HG02759 (cell line): ENCODE results near the gene FANCC.

Source experiments
- ATAC-seq: cut with Tn5 transposase; IDR thresholded peaks from one replicate; pipeline ENCODE4 v1.9.1; 2021; ENCODE audit warnings: mild to moderate bottlenecking, moderate library complexity; ENCODE audit not compliant: unreplicated experiment

FANCC gene

DNA sequence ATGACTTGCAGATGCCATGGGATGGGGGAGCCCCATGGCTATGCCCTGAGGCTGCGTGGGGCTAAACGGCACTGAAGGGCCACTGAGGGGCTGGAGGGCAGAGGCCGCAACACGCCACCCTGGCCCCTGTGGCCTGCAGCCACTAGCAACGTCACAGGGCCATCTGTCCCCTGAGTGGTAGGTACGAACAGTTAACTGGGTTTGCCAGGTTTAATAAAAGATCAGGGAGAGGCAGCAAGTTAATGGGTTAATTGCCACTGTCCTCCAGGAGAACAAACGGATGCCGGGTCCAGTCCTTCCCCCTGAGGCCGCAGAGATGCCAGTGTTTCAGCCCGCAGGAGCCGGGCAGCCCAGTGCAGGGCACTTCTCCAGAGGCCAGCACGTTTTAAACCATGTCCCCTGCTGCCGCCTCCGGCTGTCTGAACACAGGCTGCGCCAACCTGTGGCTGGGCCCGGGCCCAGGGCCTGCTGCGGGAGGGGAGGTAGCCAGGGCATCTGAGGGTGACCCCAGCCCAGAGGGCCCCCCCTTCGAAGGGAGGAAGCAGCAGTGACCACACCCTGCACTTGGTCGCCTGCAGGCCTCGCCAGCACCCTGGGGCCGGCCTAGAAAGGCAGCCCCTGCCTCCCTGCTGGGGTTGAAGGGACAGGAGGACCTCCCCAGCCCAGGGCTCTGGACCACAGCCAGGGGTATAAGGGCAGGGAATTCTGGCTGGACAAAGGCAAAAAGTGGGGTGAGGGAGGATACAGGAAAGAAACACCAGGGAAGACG lies 227.3 kb downstream of the FANCC start:
- no peak for ATAC-seq

- ATAC-seq = no peak
Observed at GRCh38 chr9:95089257-95090022, 228.1 kb downstream of the FANCC start.

GRCh38 chr9:95088421-95089161 lies 228.9 kb downstream of the FANCC start:
- ATAC-seq = no peak

DNA sequence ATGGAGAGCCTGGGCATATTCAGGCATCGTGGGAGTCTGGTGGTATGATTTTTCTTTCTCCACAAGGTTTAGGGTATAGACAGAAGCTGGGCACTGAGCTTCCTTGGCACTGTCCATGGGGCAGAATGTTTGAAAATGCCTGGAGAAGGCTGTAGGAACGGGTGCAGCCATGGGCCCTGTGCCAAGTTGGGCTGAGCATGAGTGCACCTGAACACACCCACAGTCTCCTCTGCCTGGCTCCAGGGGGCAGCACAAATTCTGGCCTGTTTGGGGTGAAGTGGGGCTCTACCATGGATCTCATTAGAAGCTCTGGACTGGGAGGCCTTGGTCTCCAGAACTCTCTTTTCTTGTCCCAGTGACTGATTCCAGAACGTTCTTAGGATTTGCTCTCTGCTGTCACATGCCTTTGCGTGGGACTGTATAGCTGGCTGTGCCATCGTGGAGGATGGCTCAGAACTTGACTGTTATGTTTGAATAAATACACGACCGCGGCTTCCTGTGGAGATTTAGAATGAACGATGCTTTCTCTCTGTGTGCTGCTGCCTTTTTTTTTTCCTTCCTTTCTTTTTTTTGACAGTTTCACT lies 229.8 kb downstream of the FANCC start:
- no peak for ATAC-seq

DNA sequence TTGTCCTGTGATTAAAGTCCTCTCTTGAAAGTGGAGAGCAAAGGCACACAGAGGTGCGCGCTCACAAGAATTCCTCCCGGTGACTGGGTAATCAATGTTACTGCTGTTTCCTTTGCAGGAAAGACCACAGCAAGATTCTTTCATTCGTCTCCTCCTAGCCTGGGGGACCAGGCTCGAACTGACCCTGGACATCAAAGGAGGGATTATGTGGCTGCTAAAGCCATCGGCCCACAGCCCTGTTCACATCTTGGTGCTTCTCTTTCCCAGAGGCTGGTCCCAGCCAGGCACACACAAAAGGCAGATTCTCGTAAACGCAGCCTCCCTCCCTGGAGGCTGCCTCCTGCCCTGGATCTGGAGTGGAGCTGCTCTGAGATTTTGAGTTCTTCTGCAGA lies 230.9 kb downstream of the FANCC start:
- ATAC-seq = no peak

DNA sequence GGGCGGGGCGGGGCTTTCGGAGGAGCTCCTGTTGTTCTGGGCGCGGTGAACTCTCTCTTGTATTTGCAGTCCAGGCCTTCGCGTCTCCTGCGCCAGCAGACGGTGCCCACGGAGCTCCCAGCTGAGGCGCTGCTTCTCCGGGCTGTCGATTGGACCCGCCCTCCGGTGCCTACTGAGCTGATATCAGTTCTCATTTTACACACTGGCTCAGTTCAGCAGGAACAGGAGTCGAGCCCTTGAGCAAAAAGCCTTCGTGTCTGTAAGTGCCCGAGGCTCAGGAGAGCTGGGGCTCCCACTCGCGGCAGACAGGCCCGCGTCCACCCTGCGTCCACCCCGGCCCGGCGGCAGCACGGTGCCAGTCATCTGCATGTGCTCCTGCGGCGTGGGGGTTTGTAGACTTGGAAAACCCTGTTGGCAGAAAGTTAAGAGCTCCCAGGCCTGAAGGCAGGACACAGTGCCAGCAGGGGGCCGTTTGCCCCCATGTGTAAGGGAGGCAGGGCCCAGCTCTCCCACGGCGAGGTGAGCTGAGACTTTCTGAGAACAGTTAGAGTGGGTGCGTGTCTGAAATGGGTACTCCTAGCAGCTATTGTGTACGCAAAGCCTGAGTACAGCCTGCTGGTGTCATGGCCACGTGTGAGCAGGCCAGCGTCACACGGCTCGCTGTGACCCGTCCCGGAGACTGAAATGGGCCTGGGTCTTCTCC lies 231.5 kb downstream of the FANCC start:
- ATAC-seq = no peak

DNA sequence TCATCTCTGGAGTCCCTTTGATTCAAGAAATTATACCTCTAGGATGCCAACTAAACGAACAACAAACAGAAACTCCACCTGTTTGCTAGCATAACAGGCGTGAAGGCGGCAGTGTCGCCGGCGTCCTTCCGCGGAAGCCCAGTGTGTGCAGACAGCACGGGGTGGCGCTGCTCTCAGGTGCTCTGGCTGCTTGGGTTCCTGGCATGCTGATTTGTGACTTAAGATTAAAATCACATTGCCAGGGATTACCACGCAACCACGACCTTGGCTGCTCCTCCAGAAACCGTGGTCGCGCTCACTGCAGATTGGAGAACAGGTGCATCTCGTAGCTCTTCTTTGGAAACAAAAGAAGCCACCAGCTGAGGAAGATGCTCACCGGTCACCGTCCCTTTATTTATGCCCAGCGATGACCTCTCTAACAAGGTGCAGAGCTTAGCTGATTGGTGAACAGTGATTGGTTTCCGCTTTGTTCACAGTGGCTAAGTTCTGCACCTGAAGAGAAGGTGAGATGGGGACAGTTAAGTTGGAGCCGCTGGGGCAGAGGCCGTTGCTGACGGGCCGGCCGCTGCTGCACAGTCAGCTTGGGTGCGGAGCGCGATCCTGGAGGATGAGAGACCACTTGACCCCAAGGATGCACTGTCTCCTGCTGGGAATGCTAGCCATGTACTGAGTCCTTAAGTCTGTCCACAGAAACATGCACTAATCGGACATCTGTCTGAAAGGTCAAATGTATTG lies 232.3 kb downstream of the FANCC start:
- ATAC-seq = no peak

DNA sequence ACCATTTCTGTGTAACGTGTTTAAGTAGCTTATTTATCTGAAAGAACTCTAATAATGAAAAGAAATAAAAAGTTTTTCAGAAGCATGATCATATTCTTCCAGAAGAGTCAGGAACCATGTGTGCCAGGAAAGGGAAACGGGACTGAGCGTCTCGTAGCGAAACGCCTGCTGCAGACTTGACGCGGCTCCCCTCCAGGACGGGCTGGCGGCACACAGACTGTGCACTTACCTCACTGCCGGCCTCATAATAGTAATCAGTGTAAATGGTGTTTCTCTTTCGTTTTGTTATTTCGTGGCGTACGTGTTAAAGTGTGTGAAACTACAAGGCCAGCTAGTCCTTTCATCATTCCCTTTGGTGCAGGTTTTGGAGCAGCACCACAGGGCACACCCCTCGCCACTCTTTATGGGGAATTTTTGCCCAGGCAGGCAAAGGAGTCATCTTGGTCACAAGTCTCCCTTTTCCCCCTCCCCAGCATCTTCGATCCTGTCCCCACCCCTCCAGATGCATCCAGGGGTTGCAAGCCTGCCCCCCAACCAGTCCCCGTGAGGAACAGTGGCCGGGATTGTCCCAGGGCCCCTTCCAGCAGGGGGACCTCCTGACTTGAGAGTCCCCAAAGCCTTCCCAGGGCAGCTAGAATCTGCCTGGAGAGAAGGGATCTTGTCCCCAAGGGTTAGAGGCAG lies 233.1 kb downstream of the FANCC start:
- no peak for ATAC-seq

- ATAC-seq = no peak
Observed at GRCh38 chr9:95083086-95083768, 234.3 kb downstream of the FANCC start.

DNA sequence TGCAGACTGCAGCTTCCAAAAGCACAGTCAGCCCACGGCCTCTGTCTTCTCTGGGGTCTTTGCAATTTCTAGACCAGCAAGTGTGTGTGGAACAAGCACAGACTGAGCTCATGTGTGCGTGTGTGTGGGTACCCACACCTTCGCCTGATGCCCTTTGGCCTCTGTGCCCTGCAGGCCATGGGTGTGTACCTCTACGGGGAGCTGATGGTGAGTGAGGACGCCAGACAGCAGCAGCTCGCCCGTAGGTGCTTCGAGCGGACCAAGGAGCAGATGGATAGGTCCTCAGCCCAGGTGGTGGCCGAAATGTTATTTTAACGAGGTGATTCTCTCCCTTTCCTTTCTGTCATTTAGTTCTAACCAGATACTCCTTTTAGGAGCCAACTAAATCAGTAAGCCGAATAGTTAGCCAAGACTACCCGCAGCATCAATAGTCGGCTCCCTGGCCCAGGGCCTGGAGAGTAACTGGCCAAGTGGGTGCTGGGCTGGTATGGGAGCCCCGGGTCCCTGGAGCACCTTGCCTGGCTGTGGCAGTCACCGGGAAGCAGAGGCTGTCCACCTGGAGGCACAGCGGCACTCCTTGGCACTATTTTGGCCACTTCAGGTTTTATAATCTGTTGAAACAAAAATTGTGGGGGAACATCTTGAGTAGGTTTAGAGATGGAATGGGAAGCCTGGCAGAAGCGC lies 235.0 kb downstream of the FANCC start:
- ATAC-seq = no peak

DNA sequence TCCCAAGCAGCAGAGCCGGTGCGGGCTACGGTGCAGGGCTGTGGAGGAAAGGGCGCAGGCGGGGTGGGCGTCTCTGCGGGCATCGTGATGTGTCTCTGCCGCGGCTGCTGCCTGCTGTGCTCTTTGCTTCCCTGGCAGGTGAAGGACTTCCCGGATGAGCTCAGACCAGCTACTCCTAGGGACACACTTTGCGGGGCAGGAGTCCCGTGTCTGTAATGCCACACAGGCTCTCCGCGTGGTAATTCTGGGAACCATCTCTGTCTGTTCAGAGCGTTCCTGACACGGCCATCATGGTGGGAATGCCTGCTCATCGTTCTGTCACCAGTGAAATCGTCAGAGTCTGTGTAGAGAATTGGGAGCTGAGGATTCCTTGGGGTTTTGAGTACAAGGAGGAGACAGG lies 235.5 kb downstream of the FANCC start:
- ATAC-seq = no peak

GRCh38 chr9:95080961-95081647 lies 236.4 kb downstream of the FANCC start:
- no peak for ATAC-seq

DNA sequence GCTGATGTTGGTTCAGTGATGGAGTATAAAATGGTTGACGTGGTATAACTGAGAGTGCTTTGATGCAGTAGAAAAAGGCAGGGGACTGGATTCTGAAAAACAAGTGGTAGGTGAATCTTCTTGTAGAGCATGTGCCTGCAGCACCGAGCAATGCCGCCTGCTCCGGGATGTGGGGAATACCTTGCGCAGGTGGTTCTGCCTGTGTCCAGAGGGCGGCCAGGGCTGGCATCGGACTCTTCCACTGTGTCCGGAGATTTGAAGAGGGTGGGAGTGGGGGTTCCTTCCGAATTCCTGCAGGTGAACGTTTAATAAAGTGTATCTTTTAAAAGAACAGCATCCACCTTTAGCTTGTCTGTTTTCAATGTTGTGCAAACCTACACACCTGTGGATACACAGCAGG lies 238.0 kb downstream of the FANCC start:
- ATAC-seq = no peak

DNA sequence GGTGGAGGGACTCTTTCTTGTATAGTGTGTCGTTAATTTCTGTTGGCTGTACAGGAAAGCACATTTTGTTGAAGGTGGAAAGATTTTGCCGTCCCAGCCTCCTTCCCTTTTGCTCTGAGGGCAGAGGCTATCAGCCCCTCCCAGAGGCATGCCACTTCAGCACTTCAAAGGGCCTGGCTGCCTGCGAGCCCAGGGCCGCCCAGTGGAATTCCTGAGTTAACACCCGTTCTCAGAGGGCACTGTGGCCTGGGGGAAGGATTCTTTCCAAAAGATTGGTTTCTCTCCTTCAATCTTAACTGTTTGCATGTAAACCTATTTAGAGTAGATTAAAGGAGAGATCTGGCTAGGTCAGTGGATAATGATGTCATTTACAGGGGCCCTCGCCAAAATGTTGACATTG lies 238.6 kb downstream of the FANCC start:
- no peak for ATAC-seq

DNA sequence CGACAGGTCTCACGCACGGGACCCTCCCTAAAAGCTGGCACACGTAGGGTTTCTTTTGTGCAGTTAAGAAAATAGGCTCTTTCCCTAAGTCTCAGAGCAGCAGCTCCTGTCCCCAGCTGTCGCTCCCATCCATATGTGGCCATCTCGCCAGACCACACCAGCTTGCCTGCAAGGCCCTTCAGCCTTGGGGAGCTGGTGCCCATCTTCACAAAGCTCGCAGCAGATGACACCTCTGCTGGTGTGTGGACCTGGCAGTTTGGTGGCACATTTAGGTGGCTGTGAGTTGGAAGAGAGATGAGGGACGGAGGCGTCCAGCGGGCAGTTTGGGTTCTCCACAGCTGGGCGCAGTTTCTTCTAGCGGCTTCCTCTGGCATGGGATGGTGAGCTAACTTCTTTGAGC lies 239.0 kb downstream of the FANCC start:
- no peak for ATAC-seq

DNA sequence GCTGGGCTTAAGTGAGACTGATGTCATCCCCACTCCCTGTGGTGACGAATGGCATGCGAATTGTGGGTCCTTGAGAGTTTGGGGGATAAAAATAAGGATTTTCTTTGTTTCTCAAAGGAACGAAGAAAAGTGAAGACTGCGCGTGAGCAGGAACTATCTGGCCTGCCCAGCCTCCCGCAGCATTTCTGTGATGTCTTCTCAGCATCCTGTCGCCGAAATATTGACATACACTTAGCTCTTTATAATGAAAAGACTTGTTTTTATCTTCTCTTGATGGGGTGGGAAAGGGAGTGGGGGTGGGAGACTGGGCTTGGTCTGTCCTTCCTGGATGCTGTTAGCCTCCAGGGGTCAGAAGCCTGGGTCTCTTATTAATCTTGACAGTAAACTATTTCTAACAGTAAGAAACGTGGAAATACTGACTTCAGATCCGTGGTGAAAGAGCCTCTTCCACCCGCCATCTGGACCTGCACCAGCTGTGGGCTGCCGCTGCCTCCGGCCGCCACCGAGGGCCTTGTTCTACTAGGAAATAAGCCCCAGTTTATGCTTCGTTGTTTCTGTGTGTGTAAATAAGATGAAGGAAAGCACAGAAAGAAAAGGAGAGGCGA lies 239.6 kb downstream of the FANCC start:
- no peak for ATAC-seq

GRCh38 chr9:95077053-95077765 lies 240.3 kb downstream of the FANCC start:
- ATAC-seq = no peak
